ENCODE measurements around the gene PXMP2.

The PXMP2 gene

DNA sequence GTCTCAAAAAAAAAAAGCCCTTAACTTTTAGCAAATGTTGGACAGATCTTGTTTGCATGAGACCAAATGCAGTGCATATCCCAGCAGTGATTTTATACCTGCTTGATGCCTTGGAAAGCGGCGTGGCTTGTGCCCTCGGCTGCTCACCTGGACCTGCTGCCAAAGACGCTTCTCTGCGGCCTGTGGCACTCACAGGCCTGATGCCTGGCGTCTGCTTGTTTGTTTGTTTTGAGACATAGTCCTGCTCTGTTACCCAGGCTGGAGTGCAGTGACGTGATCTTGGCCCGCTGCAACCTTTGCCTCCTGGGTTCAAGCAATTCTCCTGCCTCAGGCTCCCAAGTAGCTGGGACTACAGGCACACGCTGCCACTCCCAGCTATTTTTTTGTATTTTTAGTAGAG is 28.5 kb downstream of the PXMP2 start:
- Mint-ChIP-seq H3K9me3 (no peaks in the 10 kb centered on the region), H3K36me3 (ENCODE audit: insufficient read depth) (peaks cover 40% of the 10 kb centered on the region), H3K4me1 (ENCODE audit: low read depth in 2 of 2) (peaks cover 10 to 16% of the 10 kb centered on the region in 2 donors), H3K27ac (no peak overlapping the region), H3K27me3 (no peaks in the 10 kb centered on the region), H3K4me3 (no peak overlapping the region)
- no peak for DNase-seq
- ATAC-seq (replicated peaks) = no peak

DNA sequence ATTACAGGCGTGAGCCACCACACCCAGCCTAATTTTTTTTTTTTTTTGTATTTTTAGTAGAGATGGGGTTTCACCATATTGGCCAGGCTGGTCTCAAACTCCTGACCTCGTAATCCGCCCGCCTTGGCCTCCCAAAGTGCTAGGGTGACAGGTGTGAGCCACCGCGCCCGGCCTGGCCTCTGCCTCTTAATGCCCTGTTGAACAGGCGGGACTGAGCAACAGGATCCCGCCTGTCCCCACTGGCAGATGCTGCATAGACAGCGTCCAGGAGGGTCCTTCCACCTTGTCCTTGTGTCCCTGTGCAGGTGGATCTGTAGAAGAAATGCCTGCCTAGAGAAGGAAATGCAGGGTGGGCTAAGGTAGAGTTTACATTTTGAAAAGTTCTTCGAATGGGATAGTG is 29.0 kb downstream of the PXMP2 start:
- H3K9me3 Mint-ChIP-seq = no peaks in the 10 kb centered on the region
- DNase-seq (no peak), ATAC-seq (replicated peaks) (no peak)
- peaks cover 10 to 16% of the 10 kb centered on the region in 2 donors for H3K4me1 Mint-ChIP-seq (ENCODE audit: low read depth in 2 of 2)
- H3K27me3 Mint-ChIP-seq = no peaks in the 10 kb centered on the region
- H3K27ac Mint-ChIP-seq = no peak overlapping the region
- H3K4me3 Mint-ChIP-seq = no peak overlapping the region
- peaks cover 40% of the 10 kb centered on the region for H3K36me3 Mint-ChIP-seq (ENCODE audit: insufficient read depth)

DNA sequence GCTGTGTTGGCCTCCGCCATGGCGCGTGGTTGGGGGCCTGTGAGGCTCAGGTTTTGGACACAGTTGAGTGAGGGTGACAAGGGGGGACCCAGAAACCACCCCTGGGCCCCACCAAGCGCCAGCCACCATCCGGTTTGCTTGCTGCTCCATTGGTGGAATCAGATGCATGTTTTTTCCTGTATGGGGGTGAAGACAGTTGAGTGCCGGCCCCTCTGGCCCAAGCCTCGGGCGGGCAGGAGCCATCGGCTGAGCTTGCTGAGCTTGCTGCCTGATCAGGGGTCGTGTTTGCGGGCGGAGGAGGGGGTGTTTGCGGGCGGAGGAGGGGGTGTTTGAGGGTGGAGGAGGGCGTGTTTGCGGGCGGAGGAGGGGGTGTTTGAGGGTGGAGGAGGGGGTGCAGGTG is 29.6 kb downstream of the PXMP2 start:
- H3K9me3 Mint-ChIP-seq = no peaks in the 10 kb centered on the region
- DNase-seq = no peak
- H3K27me3 Mint-ChIP-seq = no peaks in the 10 kb centered on the region
- peaks cover 39% of the 10 kb centered on the region for H3K36me3 Mint-ChIP-seq (ENCODE audit: insufficient read depth)
- H3K27ac Mint-ChIP-seq = no peak overlapping the region
- peaks cover 10 to 16% of the 10 kb centered on the region in 2 donors for H3K4me1 Mint-ChIP-seq (ENCODE audit: low read depth in 2 of 2)
- ATAC-seq (replicated peaks) = no peak
- no peak overlapping the region for H3K4me3 Mint-ChIP-seq

GRCh38 chr12:132717531-132718387 is 30.4 kb downstream of the PXMP2 start:
- ATAC-seq (replicated peaks) = no peak
- H3K27me3 Mint-ChIP-seq = no peaks in the 10 kb centered on the region
- peaks cover 5 to 12% of the 10 kb centered on the region in 2 donors for H3K4me1 Mint-ChIP-seq (ENCODE audit: low read depth in 2 of 2)
- peaks cover 47% of the 10 kb centered on the region for H3K36me3 Mint-ChIP-seq (ENCODE audit: insufficient read depth)
- H3K4me3 Mint-ChIP-seq = no peak overlapping the region
- no peak for DNase-seq
- no peak overlapping the region for H3K27ac Mint-ChIP-seq
- no peaks in the 10 kb centered on the region for H3K9me3 Mint-ChIP-seq

DNA sequence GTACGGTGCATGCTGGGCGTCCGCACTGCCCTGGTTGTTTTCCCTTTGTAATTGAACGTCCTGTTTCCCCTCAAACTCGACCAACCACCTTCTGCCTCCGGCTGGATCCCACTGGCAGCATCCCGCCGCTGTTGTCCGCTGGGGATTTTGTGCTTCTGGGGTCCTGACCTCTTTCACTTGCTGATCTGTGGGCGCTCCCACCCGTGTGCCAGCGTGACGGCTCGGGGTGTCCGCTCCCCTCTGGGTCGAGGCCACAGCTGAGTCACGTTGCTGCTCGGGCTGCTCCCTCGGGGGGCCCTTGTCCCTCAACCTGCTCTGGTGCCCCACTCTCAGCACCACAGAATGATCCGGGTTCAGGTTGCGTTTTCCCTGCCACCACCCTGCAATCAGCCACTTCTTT is 31.3 kb downstream of the PXMP2 start:
- Mint-ChIP-seq H3K36me3 (ENCODE audit: insufficient read depth) (peaks cover 51% of the 10 kb centered on the region), H3K9me3 (no peaks in the 10 kb centered on the region), H3K27ac (peak overlapping the region in 1 of 2 donors; percentile 44), H3K27me3 (no peaks in the 10 kb centered on the region), H3K4me3 (no peak overlapping the region), H3K4me1 (ENCODE audit: low read depth in 2 of 2) (peaks cover 0 to 8% of the 10 kb centered on the region in 2 donors)
- DNase-seq (no peak), ATAC-seq (replicated peaks) (no peak)

- Mint-ChIP-seq H3K36me3 (ENCODE audit: insufficient read depth) (peaks cover 51% of the 10 kb centered on the region), H3K27ac (peak overlapping the region in 1 of 2 donors; percentile 44), H3K9me3 (no peaks in the 10 kb centered on the region), H3K4me3 (no peak overlapping the region), H3K4me1 (ENCODE audit: low read depth in 2 of 2) (peaks cover 0 to 6% of the 10 kb centered on the region in 2 donors), H3K27me3 (no peaks in the 10 kb centered on the region)
- no peak for ATAC-seq (replicated peaks)
- DNase-seq = no peak
Measured at GRCh38 chr12:132719141-132719953, 32.0 kb downstream of the PXMP2 start.

- Mint-ChIP-seq H3K4me3 (no peak overlapping the region), H3K9me3 (no peaks in the 10 kb centered on the region), H3K4me1 (ENCODE audit: low read depth in 2 of 2) (peaks cover 0 to 3% of the 10 kb centered on the region in 2 donors), H3K36me3 (ENCODE audit: insufficient read depth) (peaks cover 54% of the 10 kb centered on the region), H3K27ac (peak overlapping the region in 1 of 2 donors; percentile 44), H3K27me3 (no peaks in the 10 kb centered on the region)
- DNase-seq = no peak
- no peak for ATAC-seq (replicated peaks)
Measured at GRCh38 chr12:132719954-132720324, 32.6 kb downstream of the PXMP2 start.

GRCh38 chr12:132720606-132721345 is 33.4 kb downstream of the PXMP2 start:
- ATAC-seq (replicated peaks) (no peak), DNase-seq (no peak)
- peaks cover 0 to 3% of the 10 kb centered on the region in 2 donors for H3K4me1 Mint-ChIP-seq (ENCODE audit: low read depth in 2 of 2)
- no peak overlapping the region for H3K4me3 Mint-ChIP-seq
- peaks cover 62% of the 10 kb centered on the region for H3K36me3 Mint-ChIP-seq (ENCODE audit: insufficient read depth)
- no peaks in the 10 kb centered on the region for H3K9me3 Mint-ChIP-seq
- H3K27me3 Mint-ChIP-seq = no peaks in the 10 kb centered on the region
- H3K27ac Mint-ChIP-seq = no peak overlapping the region

GRCh38 chr12:132723015-132723763 is 35.8 kb downstream of the PXMP2 start:
- ATAC-seq (replicated peaks) (no peak), DNase-seq (no peak)
- no peaks in the 10 kb centered on the region for H3K9me3 Mint-ChIP-seq
- H3K36me3 Mint-ChIP-seq (ENCODE audit: insufficient read depth) = peaks cover 82% of the 10 kb centered on the region
- H3K27ac Mint-ChIP-seq = no peak overlapping the region
- no peaks in the 10 kb centered on the region for H3K27me3 Mint-ChIP-seq
- peaks cover 0 to 3% of the 10 kb centered on the region in 2 donors for H3K4me1 Mint-ChIP-seq (ENCODE audit: low read depth in 2 of 2)
- H3K4me3 Mint-ChIP-seq = no peak overlapping the region

- H3K36me3 Mint-ChIP-seq (ENCODE audit: insufficient read depth) = peaks cover 84% of the 10 kb centered on the region
- no peaks in the 10 kb centered on the region for H3K9me3 Mint-ChIP-seq
- no peak overlapping the region for H3K4me3 Mint-ChIP-seq
- H3K4me1 Mint-ChIP-seq (ENCODE audit: low read depth in 2 of 2) = peaks cover 0 to 3% of the 10 kb centered on the region in 2 donors
- no peak overlapping the region for H3K27ac Mint-ChIP-seq
- no peak for ATAC-seq (replicated peaks)
- no peak for DNase-seq
- H3K27me3 Mint-ChIP-seq = no peaks in the 10 kb centered on the region
Measured at GRCh38 chr12:132723764-132724140, 36.4 kb downstream of the PXMP2 start.

GRCh38 chr12:132724506-132725241 is 37.3 kb downstream of the PXMP2 start:
- H3K27ac Mint-ChIP-seq = no peak overlapping the region
- no peak overlapping the region for H3K4me3 Mint-ChIP-seq
- DNase-seq = no peak
- H3K27me3 Mint-ChIP-seq = no peaks in the 10 kb centered on the region
- ATAC-seq (replicated peaks) = no peak
- H3K36me3 Mint-ChIP-seq (ENCODE audit: insufficient read depth) = peaks cover 79% of the 10 kb centered on the region
- no peaks in the 10 kb centered on the region for H3K4me1 Mint-ChIP-seq (ENCODE audit: low read depth in 2 of 2)
- no peaks in the 10 kb centered on the region for H3K9me3 Mint-ChIP-seq

DNA sequence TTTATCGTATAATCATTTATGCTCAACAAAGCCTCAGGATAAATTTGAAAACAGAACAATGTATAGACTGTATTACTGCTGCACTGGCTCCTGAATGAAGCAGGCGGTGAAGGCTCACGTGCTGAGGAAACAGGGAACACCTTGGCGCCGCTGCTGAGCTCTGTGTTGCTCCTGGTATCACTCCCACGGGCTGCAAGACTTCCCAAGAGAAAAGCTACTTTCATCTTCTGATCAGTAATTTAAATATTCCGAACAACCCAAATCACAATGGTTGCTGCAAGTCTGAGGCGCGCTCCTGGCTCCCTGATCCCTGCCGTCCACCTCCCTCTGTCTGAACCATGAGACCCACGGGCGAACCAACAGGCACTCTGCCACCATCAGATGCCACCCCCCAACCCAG is 39.0 kb downstream of the PXMP2 start:
- Mint-ChIP-seq H3K4me3 (no peak overlapping the region), H3K27me3 (no peaks in the 10 kb centered on the region), H3K27ac (no peak overlapping the region), H3K36me3 (ENCODE audit: insufficient read depth) (peaks cover 81% of the 10 kb centered on the region), H3K4me1 (ENCODE audit: low read depth in 2 of 2) (peaks cover 0 to 2% of the 10 kb centered on the region in 2 donors), H3K9me3 (no peaks in the 10 kb centered on the region)
- ATAC-seq (replicated peaks) = no peak
- no peak for DNase-seq

All from effector memory CD8-positive, alpha-beta T cell (primary cell).